KMS-11 (cell line): ENCODE measurements around the gene SH3GL2.

ENCODE experiments used
- H2AFZ ChIP-seq: fragments of 200-600 bp; sonication (generic); 2 replicates; pipeline ENCODE4 v1.6.1; 2016; ENCODE audit warnings: antibody characterized with exemption, mixed run types, low read depth
- H3K27ac ChIP-seq: fragments of 200-600 bp; sonication (generic); 2 replicates; pipeline ENCODE4 v1.6.1; 2016; ENCODE audit warnings: mild to moderate bottlenecking, mixed run types
- H3K27me3 ChIP-seq: fragments of 200-600 bp; sonication (generic); 2 replicates; pipeline ENCODE4 v1.6.1; 2017; ENCODE audit warnings: mild to moderate bottlenecking, low read depth, mixed run types, moderate library complexity; ENCODE audit not compliant: insufficient read depth
- H3K36me3 ChIP-seq: fragments of 200-600 bp; sonication (generic); 2 replicates; pipeline ENCODE4 v1.6.1; 2017; ENCODE audit warnings: mild to moderate bottlenecking, mixed run types; ENCODE audit not compliant: insufficient read depth
- H3K4me1 ChIP-seq: fragments of 200-600 bp; sonication (generic); 2 replicates; pipeline ENCODE4 v1.6.1; 2016; ENCODE audit warnings: mild to moderate bottlenecking, low read depth, mixed run types; ENCODE audit not compliant: poor library complexity, severe bottlenecking
- H3K4me2 ChIP-seq: fragments of 200-600 bp; sonication (generic); 2 replicates; pipeline ENCODE4 v1.7.0; 2016; ENCODE audit warnings: mild to moderate bottlenecking, mixed run types
- H3K4me3 ChIP-seq: fragments of 200-600 bp; sonication (generic); IDR thresholded peaks from 2 replicates; pipeline ENCODE4 v1.6.1; 2017; ENCODE audit warnings: low read depth, low read length, mixed read lengths; ENCODE audit not compliant: insufficient read depth
- H3K79me2 ChIP-seq: fragments of 200-600 bp; sonication (generic); 2 replicates; pipeline ENCODE4 v1.6.1; 2016; ENCODE audit warnings: low read depth, mixed run types; ENCODE audit not compliant: insufficient read depth
- H3K9ac ChIP-seq: fragments of 200-600 bp; sonication (generic); 2 replicates; pipeline ENCODE4 v1.6.1; 2016; ENCODE audit warnings: mild to moderate bottlenecking, mixed run types
- H4K20me1 ChIP-seq: fragments of 200-600 bp; sonication (generic); 2 replicates; pipeline ENCODE4 v1.6.1; 2016; ENCODE audit warnings: mild to moderate bottlenecking, mixed run types; ENCODE audit not compliant: insufficient read depth
- TF ChIP-seq, protein P1 (sequence below): fragments of 200-600 bp; sonication (generic); conservative IDR thresholded peaks from 2 replicates; pipeline ENCODE4 v1.6.1; 2017; ENCODE audit warnings: low read depth, mild to moderate bottlenecking, antibody characterized with exemption, low read length, moderate library complexity, mixed read lengths

The SH3GL2 gene

DNA sequence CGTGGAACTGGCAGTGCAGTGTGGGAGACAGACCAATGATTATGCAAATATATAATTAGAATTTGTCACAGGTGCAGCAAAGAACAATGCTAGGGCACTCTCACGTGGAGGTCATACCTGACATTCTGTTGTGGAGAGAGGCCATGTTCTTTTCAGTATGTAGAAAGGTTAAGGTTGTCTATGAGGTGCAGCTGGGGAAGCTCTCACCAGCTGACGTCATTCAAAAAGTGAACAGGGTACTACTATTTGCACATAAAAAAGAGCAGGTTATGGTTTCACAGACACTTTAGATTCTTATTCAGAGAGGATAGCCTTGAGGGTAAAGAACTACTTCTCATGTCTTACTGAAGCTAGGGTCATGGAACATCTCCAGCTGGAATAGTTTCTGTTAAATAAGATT is 19.1 kb downstream of the SH3GL2 start:
- H2AFZ ChIP-seq: no peak overlapping the region
- H3K79me2 ChIP-seq: no peaks in the 10 kb centered on the region
- TF ChIP-seq, protein P1, sequence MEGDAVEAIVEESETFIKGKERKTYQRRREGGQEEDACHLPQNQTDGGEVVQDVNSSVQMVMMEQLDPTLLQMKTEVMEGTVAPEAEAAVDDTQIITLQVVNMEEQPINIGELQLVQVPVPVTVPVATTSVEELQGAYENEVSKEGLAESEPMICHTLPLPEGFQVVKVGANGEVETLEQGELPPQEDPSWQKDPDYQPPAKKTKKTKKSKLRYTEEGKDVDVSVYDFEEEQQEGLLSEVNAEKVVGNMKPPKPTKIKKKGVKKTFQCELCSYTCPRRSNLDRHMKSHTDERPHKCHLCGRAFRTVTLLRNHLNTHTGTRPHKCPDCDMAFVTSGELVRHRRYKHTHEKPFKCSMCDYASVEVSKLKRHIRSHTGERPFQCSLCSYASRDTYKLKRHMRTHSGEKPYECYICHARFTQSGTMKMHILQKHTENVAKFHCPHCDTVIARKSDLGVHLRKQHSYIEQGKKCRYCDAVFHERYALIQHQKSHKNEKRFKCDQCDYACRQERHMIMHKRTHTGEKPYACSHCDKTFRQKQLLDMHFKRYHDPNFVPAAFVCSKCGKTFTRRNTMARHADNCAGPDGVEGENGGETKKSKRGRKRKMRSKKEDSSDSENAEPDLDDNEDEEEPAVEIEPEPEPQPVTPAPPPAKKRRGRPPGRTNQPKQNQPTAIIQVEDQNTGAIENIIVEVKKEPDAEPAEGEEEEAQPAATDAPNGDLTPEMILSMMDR: no peak
- H4K20me1 ChIP-seq: no peaks in the 10 kb centered on the region
- H3K36me3 ChIP-seq: no peaks in the 10 kb centered on the region
- no peak overlapping the region for H3K9ac ChIP-seq
- no peaks in the 10 kb centered on the region for H3K4me1 ChIP-seq
- no peak overlapping the region for H3K4me3 ChIP-seq
- H3K27ac ChIP-seq: no peak overlapping the region
- H3K27me3 ChIP-seq: no peaks in the 10 kb centered on the region
- H3K4me2 ChIP-seq: no peak overlapping the region

- no peak overlapping the region for H3K27ac ChIP-seq
- TF ChIP-seq, protein P1: no peak
- no peak overlapping the region for H3K9ac ChIP-seq
- H4K20me1 ChIP-seq: no peaks in the 10 kb centered on the region
- no peak overlapping the region for H3K4me2 ChIP-seq
- no peak overlapping the region for H2AFZ ChIP-seq
- H3K36me3 ChIP-seq: no peaks in the 10 kb centered on the region
- no peak overlapping the region for H3K4me3 ChIP-seq
- H3K79me2 ChIP-seq: no peaks in the 10 kb centered on the region
- H3K27me3 ChIP-seq: no peaks in the 10 kb centered on the region
- no peaks in the 10 kb centered on the region for H3K4me1 ChIP-seq
These were observed 22.2 kb downstream of the SH3GL2 start for GRCh38 chr9:17600962-17601593.

GRCh38 chr9:17604556-17604955 is 25.7 kb downstream of the SH3GL2 start:
- Histone ChIP-seq H3K36me3 (no peaks in the 10 kb centered on the region), H3K4me3 (no peak overlapping the region), H2AFZ (no peak overlapping the region), H3K4me1 (no peaks in the 10 kb centered on the region), H4K20me1 (no peaks in the 10 kb centered on the region), H3K4me2 (no peak overlapping the region), H3K27me3 (no peaks in the 10 kb centered on the region), H3K9ac (no peak overlapping the region), H3K79me2 (no peaks in the 10 kb centered on the region), H3K27ac (no peak overlapping the region)
- TF ChIP-seq, protein P1: no peak

- no peaks in the 10 kb centered on the region for H3K36me3 ChIP-seq
- H3K4me1 ChIP-seq: no peaks in the 10 kb centered on the region
- H3K4me2 ChIP-seq: no peak overlapping the region
- no peak overlapping the region for H2AFZ ChIP-seq
- no peaks in the 10 kb centered on the region for H4K20me1 ChIP-seq
- no peak overlapping the region for H3K27ac ChIP-seq
- H3K79me2 ChIP-seq: no peaks in the 10 kb centered on the region
- TF ChIP-seq, protein P1: no peak
- H3K27me3 ChIP-seq: no peaks in the 10 kb centered on the region
- no peak overlapping the region for H3K4me3 ChIP-seq
- no peak overlapping the region for H3K9ac ChIP-seq
These were observed 30.6 kb downstream of the SH3GL2 start for GRCh38 chr9:17609312-17610005.
